Left ventricle myocardium inferior (tissue), 1 donor: ENCODE data around the gene BATF2. TPM values are rescaled to one million over a fixed set of nuclear protein-coding genes. Genes with fewer than 3 reads are reported as not detected.
A peak's percentile ranks its signal among the peaks of the same experiment; 100 is the strongest.

Experiments
- DNase-seq: peaks from one replicate; pipeline ENCODE4 v3.0.0-alpha.2; 2020
- H3K27ac ChIP-seq: fragments of 200-600 bp; replicated peaks from 2 replicates; pipeline ENCODE4 v1.8.0; 2021
- H3K27me3 ChIP-seq: fragments of 200-600 bp; 2 replicates; pipeline ENCODE4 v1.8.0; 2021; ENCODE audit warnings: low read depth
- H3K36me3 ChIP-seq: fragments of 200-600 bp; 2 replicates; pipeline ENCODE4 v1.8.0; 2021
- H3K4me1 ChIP-seq: fragments of 200-600 bp; 2 replicates; pipeline ENCODE4 v1.8.0; 2021
- H3K4me3 ChIP-seq: fragments of 200-600 bp; 2 replicates; pipeline ENCODE4 v1.8.0; 2021; ENCODE audit warnings: mild to moderate bottlenecking, moderate library complexity
- H3K9me3 ChIP-seq: fragments of 200-600 bp; replicated peaks from 2 replicates; pipeline ENCODE4 v1.8.0; 2021
- CTCF ChIP-seq: fragments of 200-600 bp; IDR thresholded peaks from 2 replicates; pipeline ENCODE4 v1.8.0; 2021; ENCODE audit warnings: antibody characterized with exemption, mild to moderate bottlenecking, borderline replicate concordance
- intact Hi-C: fragments of 100-400 bp; cut with micrococcal nuclease; formaldehyde crosslinking; loops from one replicate; pipeline ENCODE4 v1.11.0; 2022
- total RNA-seq: library from RNA; stranded (reverse); fragmentation: NEBNext Ultra II Directional; extraction: Animal tissue kit (Norgen Biotek cat#: 25700); gene quantifications from one replicate; pipeline ENCODE4 v1.2.1, GENCODE V29; 2021
- donor health status: DM: no; HTN: yes; CAD: no; lungs with severe emphysema.

BATF2 gene
- total RNA-seq, 1 donor from 2014 or later = 1.3 TPM

GRCh38 chr11:65040847-65041622, 44.3 kb upstream of the BATF2 start, which contains the start of gene SAC3D1:
Gene SAC3D1 (plus strand): TSS chr11:65041210. CDS start chr11:65041293, 83 bp downstream.
- no peaks in the 10 kb centered on the region for H3K9me3 ChIP-seq
- intact Hi-C loops = no loop called here
- H3K27ac ChIP-seq = peak within 1 kb of the TSS; percentile 98
- peak; percentile 89 for DNase-seq
- H3K27me3 ChIP-seq = no peaks in the 10 kb centered on the region
- TF ChIP-seq CTCF = no peak
- H3K36me3 ChIP-seq = peaks cover 49% of the 10 kb centered on the region
- H3K4me3 ChIP-seq = peak within 1 kb of the TSS; percentile 96
- H3K4me1 ChIP-seq = peaks cover 49% of the 10 kb centered on the region

GRCh38 chr11:65040520-65040846, 43.7 kb upstream of the BATF2 start:
- TF ChIP-seq CTCF = no peak
- Histone ChIP-seq H3K27me3 (no peaks in the 10 kb centered on the region), H3K27ac (peak overlapping the region; percentile 98), H3K4me1 (peaks cover 49% of the 10 kb centered on the region), H3K9me3 (no peaks in the 10 kb centered on the region), H3K36me3 (peaks cover 54% of the 10 kb centered on the region), H3K4me3 (peak overlapping the region; percentile 96)
- intact Hi-C loops = no loop called here
- no peak for DNase-seq

- H3K36me3 ChIP-seq = peaks cover 76% of the 10 kb centered on the region
- intact Hi-C loops = no loop called here
- H3K9me3 ChIP-seq = no peaks in the 10 kb centered on the region
- no peak for TF ChIP-seq CTCF
- no peaks in the 10 kb centered on the region for H3K27me3 ChIP-seq
- H3K4me3 ChIP-seq = no peak overlapping the region
- H3K27ac ChIP-seq = peak overlapping the region; percentile 33
- peak; percentile 70 for DNase-seq
- peaks cover 27% of the 10 kb centered on the region for H3K4me1 ChIP-seq
These were observed 40.2 kb upstream of the BATF2 start for GRCh38 chr11:65036931-65037330.

GRCh38 chr11:65035579-65035978, 38.8 kb upstream of the BATF2 start:
- H3K27ac ChIP-seq = no peak overlapping the region
- H3K4me1 ChIP-seq = peaks cover 13% of the 10 kb centered on the region
- H3K4me3 ChIP-seq = no peak overlapping the region
- no peaks in the 10 kb centered on the region for H3K27me3 ChIP-seq
- no peak for DNase-seq
- intact Hi-C loops = no loop called here
- peaks cover 78% of the 10 kb centered on the region for H3K36me3 ChIP-seq
- no peak for TF ChIP-seq CTCF
- H3K9me3 ChIP-seq = no peaks in the 10 kb centered on the region

- peaks cover 71% of the 10 kb centered on the region for H3K36me3 ChIP-seq
These were observed 37.7 kb upstream of the BATF2 start for GRCh38 chr11:65034423-65034822.

More at GRCh38 chr11:65034423-65034822, 37.7 kb upstream of the BATF2 start:
- intact Hi-C loops = no loop called here
- Histone ChIP-seq H3K27ac (no peak overlapping the region), H3K4me1 (peaks cover 10% of the 10 kb centered on the region), H3K4me3 (no peak overlapping the region), H3K9me3 (no peaks in the 10 kb centered on the region), H3K27me3 (no peaks in the 10 kb centered on the region)
- no peak for TF ChIP-seq CTCF
- no peak for DNase-seq
